H1 (cell line): ENCODE measurements around the gene MRTFA. TPM values are rescaled to one million over a fixed set of nuclear protein-coding genes. Genes with fewer than 3 reads are reported as not detected.

Experiments used
- CTCF ChIA-PET: fragments of 300-600 bp; sonication (Branson Sonifier 250); formaldehyde crosslinking; loops from one replicate; lab custom pipeline; 2021; ENCODE audit not compliant: partially characterized antibody; lab: Charles Lee
- POLR2A ChIA-PET: fragments of 300-600 bp; sonication (Branson Sonifier 250); formaldehyde crosslinking; loops from one replicate; lab custom pipeline; 2021; ENCODE audit warnings: inconsistent platforms; ENCODE audit not compliant: partially characterized antibody; lab: Charles Lee
- DNase-seq, 2 experiments: peaks; one replicate each; pipeline versions ENCODE4 v3.0.0 to v3.0.0-alpha.2; 2010 to 2022; ENCODE audit warnings: low spot score in 2 of 2, low read depth in 1 of 2, mixed read lengths in 1 of 2
- FAIRE-seq: peaks from 2 replicates; lab custom pipeline; 2011; peaks lifted over from hg19 to GRCh38; lab: Jason Lieb, UNC
- H2AFZ ChIP-seq: 2 replicates; pipeline ENCODE4 v1.8.1; 2012; ENCODE audit warnings: low read length, inconsistent platforms
- H2AK5ac ChIP-seq: 2 replicates; pipeline ENCODE4 v1.6.1; 2013; ENCODE audit warnings: low read depth, low read length
- H2BK120ac ChIP-seq: replicated peaks from 2 replicates; pipeline ENCODE3; 2013; ENCODE audit warnings: low read depth, low read length, inconsistent platforms
- H2BK12ac ChIP-seq: 2 replicates; pipeline ENCODE4 v1.6.1; 2013; ENCODE audit warnings: low read depth, low read length
- H2BK15ac ChIP-seq: 2 replicates; pipeline ENCODE4 v1.6.1; 2013; ENCODE audit warnings: low read length
- H2BK20ac ChIP-seq: 2 replicates; pipeline ENCODE4 v1.6.1; 2013; ENCODE audit warnings: low read length
- H2BK5ac ChIP-seq: 2 replicates; pipeline ENCODE4 v1.6.1; 2013; ENCODE audit warnings: low read depth, low read length
- H3K14ac ChIP-seq: 2 replicates; pipeline ENCODE4 v1.6.1; 2013; ENCODE audit warnings: inconsistent platforms; ENCODE audit not compliant: insufficient read length
- H3K18ac ChIP-seq: 2 replicates; pipeline ENCODE4 v1.6.1; 2013; ENCODE audit warnings: low read length; ENCODE audit errors: extremely low read depth
- H3K23ac ChIP-seq: 2 replicates; pipeline ENCODE4 v1.6.1; 2013; ENCODE audit warnings: inconsistent platforms; ENCODE audit not compliant: insufficient read length
- H3K23me2 ChIP-seq: 2 replicates; pipeline ENCODE4 v1.6.1; 2013; ENCODE audit warnings: low read depth, low read length
- H3K27ac ChIP-seq: 2 replicates; pipeline ENCODE4 v1.6.1; 2011; ENCODE audit warnings: low read depth, low read length, inconsistent platforms
- H3K27me3 ChIP-seq, 4 experiments: replicated peaks in 1 of 4; 1 replicate in 1 of 4; 2 replicates in 3 of 4; pipeline versions ENCODE4 v1.6.1 to v1.8.1; 2011 to 2013; ENCODE audit warnings: low read length in 3 of 4, mild to moderate bottlenecking in 3 of 4, inconsistent platforms in 2 of 4, mixed read lengths in 2 of 4, moderate library complexity in 1 of 4; ENCODE audit not compliant: control insufficient read depth in 3 of 4, insufficient read depth in 3 of 4; ENCODE audit errors: extremely low read depth in 1 of 4
- H3K36me3 ChIP-seq, 4 experiments: 2 replicates each; pipeline versions ENCODE4 v1.6.1 to v1.8.1; 2011 to 2013; ENCODE audit warnings: mild to moderate bottlenecking in 4 of 4, low read length in 3 of 4, moderate library complexity in 2 of 4, control low read depth in 1 of 4, inconsistent platforms in 1 of 4; ENCODE audit not compliant: insufficient read depth in 4 of 4, control insufficient read depth in 2 of 4
- H3K4ac ChIP-seq: replicated peaks from 2 replicates; pipeline ENCODE3; 2013; ENCODE audit warnings: low read length, low read depth, mixed read lengths, inconsistent platforms; ENCODE audit not compliant: insufficient read length
- H3K4me1 ChIP-seq, 4 experiments: replicated peaks in 1 of 4; 1 replicate in 1 of 4; 2 replicates in 3 of 4; pipeline versions ENCODE4 v1.6.1 to v1.8.1; 2011 to 2013; ENCODE audit warnings: low read length in 3 of 4, inconsistent platforms in 2 of 4, mixed read lengths in 1 of 4; ENCODE audit not compliant: insufficient read depth in 4 of 4, control insufficient read depth in 3 of 4
- H3K4me2 ChIP-seq, 2 experiments: 2 replicates each; pipeline versions ENCODE4 v1.6.1 to v1.8.1; 2011 to 2013; ENCODE audit warnings: low read depth in 2 of 2, low read length in 2 of 2, control low read depth in 1 of 2, inconsistent platforms in 1 of 2, mild to moderate bottlenecking in 1 of 2; ENCODE audit not compliant: insufficient read depth in 1 of 2
- H3K4me3 ChIP-seq, 4 experiments: fragments of 200-600, 300-600 bp in 1 of 4; sonication (generic), shearing (Covaris generic), sonication (Bioruptor Twin) in 1 of 4; 2 replicates each; pipeline versions ENCODE4 v1.5.1 to v1.8.1; 2011 to 2016; ENCODE audit warnings: low read length in 4 of 4, low read depth in 3 of 4, control low read depth in 2 of 4, inconsistent platforms in 2 of 4, mild to moderate bottlenecking in 2 of 4, mixed read lengths in 1 of 4, moderate library complexity in 1 of 4; ENCODE audit not compliant: insufficient read depth in 2 of 4; ENCODE audit errors: extremely low read depth in 1 of 4
- H3K56ac ChIP-seq: replicated peaks from 2 replicates; pipeline ENCODE3; 2013; ENCODE audit warnings: low read depth, mild to moderate bottlenecking, mixed read lengths, low read length, inconsistent platforms; ENCODE audit not compliant: insufficient read length
- H3K79me1 ChIP-seq: 2 replicates; pipeline ENCODE4 v1.6.1; 2013; ENCODE audit warnings: low read depth, low read length, control low read depth
- H3K79me2 ChIP-seq, 2 experiments: 2 replicates each; pipeline versions ENCODE4 v1.6.1 to v1.8.1; 2012 to 2013; ENCODE audit warnings: low read length in 2 of 2, mild to moderate bottlenecking in 2 of 2, inconsistent platforms in 1 of 2; ENCODE audit not compliant: insufficient read depth in 2 of 2, control insufficient read depth in 1 of 2
- H3K9ac ChIP-seq, 4 experiments: replicated peaks in 1 of 4; 1 replicate in 1 of 4; 2 replicates in 3 of 4; pipeline versions ENCODE4 v1.6.1 to v1.8.1; 2011 to 2013; ENCODE audit warnings: low read depth in 3 of 4, low read length in 3 of 4, control low read depth in 2 of 4, mild to moderate bottlenecking in 2 of 4, moderate library complexity in 2 of 4, inconsistent platforms in 1 of 4; ENCODE audit errors: extremely low read depth in 1 of 4
- H3K9me3 ChIP-seq, 2 experiments: 2 replicates each; pipeline versions ENCODE4 v1.6.1 to v1.8.1; 2012 to 2013; ENCODE audit warnings: mild to moderate bottlenecking in 2 of 2, moderate library complexity in 2 of 2, control low read depth in 1 of 2, inconsistent platforms in 1 of 2, low read depth in 1 of 2, low read length in 1 of 2, mixed read lengths in 1 of 2; ENCODE audit not compliant: insufficient read depth in 2 of 2
- H4K20me1 ChIP-seq, 2 experiments: replicated peaks in 1 of 2; 2 replicates each; pipeline versions ENCODE3 to v1.8.1; 2011 to 2013; ENCODE audit warnings: inconsistent platforms in 2 of 2, low read length in 2 of 2, mild to moderate bottlenecking in 1 of 2; ENCODE audit not compliant: insufficient read depth in 2 of 2, control insufficient read depth in 1 of 2
- H4K5ac ChIP-seq: 2 replicates; pipeline ENCODE4 v1.6.1; 2013; ENCODE audit warnings: low read length, low read depth, mixed read lengths, inconsistent platforms; ENCODE audit not compliant: insufficient read length
- H4K8ac ChIP-seq: 2 replicates; pipeline ENCODE4 v1.8.0; 2013; ENCODE audit warnings: mild to moderate bottlenecking, moderate library complexity, low read length, inconsistent platforms; ENCODE audit not compliant: insufficient read depth; ENCODE audit errors: extremely low read depth
- H4K91ac ChIP-seq: replicated peaks from 2 replicates; pipeline ENCODE3; 2013; ENCODE audit warnings: low read length, mixed read lengths, inconsistent platforms; ENCODE audit not compliant: insufficient read length
- BACH1 ChIP-seq: IDR thresholded peaks from 2 replicates; pipeline ENCODE4 v1.6.1; 2012; ENCODE audit warnings: low read length, improper control_type of control experiment
- GTF2F1 ChIP-seq: IDR thresholded peaks from 2 replicates; pipeline ENCODE4 v1.6.1; 2012; ENCODE audit warnings: low read depth, low read length, improper control_type of control experiment, borderline replicate concordance
- KDM4A ChIP-seq: IDR thresholded peaks from one replicate; pipeline ENCODE4 v1.7.1; 2012; ENCODE audit warnings: low read depth, mild to moderate bottlenecking, moderate library complexity, low read length, inconsistent platforms; ENCODE audit not compliant: severe bottlenecking
- PHF8 ChIP-seq: fragments of 200-600 bp; sonication (generic); conservative IDR thresholded peaks from 2 replicates; pipeline ENCODE4 v1.7.1; 2012; ENCODE audit warnings: low read depth, mild to moderate bottlenecking, inconsistent platforms, low read length, moderate library complexity
- RNF2 ChIP-seq: fragments of 200-900, 300-1000 bp; sonication (generic); IDR thresholded peaks from 2 replicates; pipeline ENCODE4 v1.7.1; 2016; ENCODE audit warnings: borderline replicate concordance, low read depth, mild to moderate bottlenecking, antibody characterized with exemption, low read length; ENCODE audit not compliant: poor library complexity, severe bottlenecking; ENCODE audit errors: missing control alignments
- SIX5 ChIP-seq: IDR thresholded peaks from 2 replicates; pipeline ENCODE4 v1.6.1; 2011; ENCODE audit warnings: mild to moderate bottlenecking, low read depth, low read length
- SP2 ChIP-seq: IDR thresholded peaks from 2 replicates; pipeline ENCODE4 v1.6.1; 2012; ENCODE audit warnings: mild to moderate bottlenecking, low read length, inconsistent platforms
- YY1 ChIP-seq: IDR thresholded peaks from 2 replicates; pipeline ENCODE4 v1.6.1; 2011; ENCODE audit warnings: low read depth, mild to moderate bottlenecking, low read length
- WGBS, 2 experiments: shearing (Covaris generic) in 1 of 2; methylation state at CpG; one replicate each; pipeline versions ENCODE4 v1.1.6 to v1.1.7; 2013 to 2015; ENCODE audit warnings: low lambda C conversion rate in 2 of 2, mixed read lengths in 2 of 2, inconsistent platforms in 1 of 2, low coverage in 1 of 2, missing lambda C conversion rate in 1 of 2; ENCODE audit not compliant: insufficient replicate concordance in 2 of 2, insufficient coverage in 1 of 2, insufficient read length in 1 of 2; ENCODE audit errors: extremely low coverage in 1 of 2, missing lambda C conversion rate in 1 of 2; 5-methylcytosine and 5-hydroxymethylcytosine counted together
- polyA plus RNA-seq, 7 experiments: library from polyadenylated mRNA; depleted of rRNA in 3 of 7; stranded (reverse) in 5 of 7; unstranded in 2 of 7; fragments of >200 nt in 5 of 7; fragments of 200-250 nt in 2 of 7; gene quantifications; 1 replicate in 5 of 7; 2 replicates in 1 of 7; 4 replicates in 1 of 7; pipeline versions ENCODE4 v1.2.1 to v1.2.3, GENCODE V29; 2011 to 2013; ENCODE audit warnings: missing spikeins in 2 of 7, mixed read lengths in 2 of 7
- total RNA-seq: library from RNA; stranded (reverse); fragmentation: NEBNext Ultra II Directional; extraction: Animal tissue kit (Norgen Biotek cat#: 25700); gene quantifications from 2 replicates; pipeline ENCODE4 v1.2.1, GENCODE V29; 2021

Gene MRTFA
- total and polyA plus RNA-seq, 2 of the 8 experiments (the other 6 are each of a cell fraction or from before 2014, with no cell fraction given): 5.4 to 37.9 TPM

- Histone ChIP-seq H3K4me2 (no peak overlapping the region), H3K23me2 (no peaks in the 10 kb centered on the region), H3K23ac (no peak overlapping the region), H2BK15ac (no peak overlapping the region), H3K4ac (no peak overlapping the region)
- no peak for DNase-seq
- no peak for TF ChIP-seq SP2
- TF ChIP-seq GTF2F1: no peak
- TF ChIP-seq PHF8: no peak
- TF ChIP-seq BACH1: no peak
- no peak for TF ChIP-seq KDM4A
- TF ChIP-seq YY1: no peak
- no peak for TF ChIP-seq RNF2
- no peak for TF ChIP-seq SIX5
- TF ChIP-seq, all 59 proteins: peak for 0
- Histone ChIP-seq H3K18ac (no peak overlapping the region), H3K27me3 (no peaks in the 10 kb centered on the region), H3K9ac (no peak overlapping the region), H2BK20ac (no peak overlapping the region), H2AK5ac (no peak overlapping the region), H2BK12ac (no peak overlapping the region), H3K9me3 (no peaks in the 10 kb centered on the region), H3K27ac (no peak overlapping the region), H4K8ac (no peak overlapping the region), H2BK5ac (no peak overlapping the region), H3K14ac (no peak overlapping the region), H4K91ac (no peak overlapping the region), H3K79me1 (no peaks in the 10 kb centered on the region; the same call in 1 of the 2 replicates), H3K79me2 (no peaks in the 10 kb centered on the region), H2AFZ (no peak overlapping the region), H3K4me1 (peaks cover 0 to 3% (median 1%) of the 10 kb centered on the region in 4 experiments; a peak in 5 of 7 replicates), H2BK120ac (no peak overlapping the region), H4K20me1 (peaks cover 0 to 2% of the 10 kb centered on the region in 2 experiments), H3K56ac (no peak overlapping the region), H4K5ac (no peak overlapping the region), H3K4me3 (no peak overlapping the region), H3K36me3 (no peaks in the 10 kb centered on the region)
- POLR2A ChIA-PET: interaction anchor here (0.9 kb wide), 1 partner anchor 79 kb away, joined by 3 read pairs; no protein-coding TSS in a partner anchor
- CTCF ChIA-PET: interaction anchor here (1.0 to 1.4 kb wide), 3 partner anchors 56 to 58 kb away, joined by 3 to 5 read pairs (median 3); no protein-coding TSS in a partner anchor
- WGBS, 2 experiments: 90% methylated on average over 2 of the region's 2 CpGs; no CpG with 5 or more reads in 1 of the 2 experiments
- FAIRE-seq: no peak
These were observed 143.1 kb downstream of the MRTFA start for GRCh38 chr22:40493441-40493840.
